ENCODE measurements around the gene SDF4. TPM values are rescaled to one million over a fixed set of nuclear protein-coding genes. Genes with fewer than 3 reads are reported as not detected.

Gene SDF4
- total RNA-seq, 1 donor from 2014 or later = 175 TPM

- Histone ChIP-seq H4K20me1 (ENCODE audit: insufficient read depth, low read length) (peaks cover 38% of the 10 kb centered on the region), H3K27me3 (ENCODE audit: insufficient read depth, low read length) (no peaks in the 10 kb centered on the region), H3K9ac (ENCODE audit: low read length) (no peak overlapping the region), H3K9me3 (ENCODE audit: insufficient read depth, low read depth, low read length) (no peaks in the 10 kb centered on the region), H3K4me1 (ENCODE audit: insufficient read depth, low read length) (peaks cover 20% of the 10 kb centered on the region), H3K27ac (ENCODE audit: low read depth, low read length) (no peak overlapping the region), H3K79me2 (ENCODE audit: insufficient read depth, low read length) (peaks cover 70% of the 10 kb centered on the region), H3K36me3 (ENCODE audit: insufficient read depth, low read length) (peaks cover 15% of the 10 kb centered on the region), H3K4me2 (ENCODE audit: low read length) (no peak overlapping the region), H3K4me3 (ENCODE audit: insufficient read depth, low read depth, low read length) (no peak overlapping the region), H2AFZ (ENCODE audit: low read depth, low read length) (no peak overlapping the region)
- Mint-ChIP-seq H3K27me3 (ENCODE audit: low read depth, unreplicated experiment) (no peaks in the 10 kb centered on the region), H3K4me1 (ENCODE audit: low read depth, unreplicated experiment) (peaks cover 25% of the 10 kb centered on the region), H3K9me3 (ENCODE audit: unreplicated experiment) (no peaks in the 10 kb centered on the region), H3K36me3 (ENCODE audit: low read depth, unreplicated experiment) (peaks cover 13% of the 10 kb centered on the region), H3K4me3 (ENCODE audit: unreplicated experiment) (no peak overlapping the region), H3K27ac (ENCODE audit: unreplicated experiment) (no peak overlapping the region)
- FAIRE-seq (no peak), DNase-seq (ENCODE audit: low read depth) (no peak)
- no peak for TF ChIP-seq CTCF (IDR thresholded peaks at IDR 0.05; ENCODE audit: insufficient read depth, low read depth, low read length)
- TF ChIP-seq EZH2 (IDR thresholded peaks at IDR 0.05; ENCODE audit: insufficient read depth, low read length) = no peak
These were observed 31.0 kb upstream of the SDF4 start for GRCh38 chr1:1262758-1263157.

DNA sequence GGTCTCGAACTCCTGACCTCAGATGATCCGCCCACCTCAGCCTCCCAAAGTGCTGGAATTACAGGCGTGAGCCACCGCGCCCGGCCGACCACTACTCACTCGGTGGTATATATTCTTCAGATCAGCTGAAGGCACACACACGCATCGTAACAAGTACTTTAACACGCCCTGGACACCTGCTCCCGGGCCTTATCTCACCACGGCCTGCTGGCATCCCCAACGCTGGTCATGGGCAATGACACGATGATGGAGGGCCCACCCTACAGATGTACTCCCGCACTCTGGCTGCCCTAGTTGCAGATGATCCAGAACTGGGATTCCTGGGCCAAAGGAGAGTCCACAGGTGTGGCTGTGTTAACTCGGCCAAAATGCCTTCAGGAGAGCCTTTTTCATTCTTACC is 30.3 kb upstream of the SDF4 start:
- Histone ChIP-seq H2AFZ (ENCODE audit: low read depth, low read length) (no peak overlapping the region), H4K20me1 (ENCODE audit: insufficient read depth, low read length) (peaks cover 37% of the 10 kb centered on the region), H3K36me3 (ENCODE audit: insufficient read depth, low read length) (peaks cover 15% of the 10 kb centered on the region), H3K4me1 (ENCODE audit: insufficient read depth, low read length) (peaks cover 20% of the 10 kb centered on the region), H3K9me3 (ENCODE audit: insufficient read depth, low read depth, low read length) (no peaks in the 10 kb centered on the region), H3K4me3 (ENCODE audit: insufficient read depth, low read depth, low read length) (no peak overlapping the region), H3K4me2 (ENCODE audit: low read length) (no peak overlapping the region), H3K79me2 (ENCODE audit: insufficient read depth, low read length) (peaks cover 67% of the 10 kb centered on the region), H3K27me3 (ENCODE audit: insufficient read depth, low read length) (no peaks in the 10 kb centered on the region), H3K9ac (ENCODE audit: low read length) (no peak overlapping the region), H3K27ac (ENCODE audit: low read depth, low read length) (no peak overlapping the region)
- Mint-ChIP-seq H3K36me3 (ENCODE audit: low read depth, unreplicated experiment) (peaks cover 13% of the 10 kb centered on the region), H3K4me3 (ENCODE audit: unreplicated experiment) (no peak overlapping the region), H3K9me3 (ENCODE audit: unreplicated experiment) (no peaks in the 10 kb centered on the region), H3K27me3 (ENCODE audit: low read depth, unreplicated experiment) (no peaks in the 10 kb centered on the region), H3K27ac (ENCODE audit: unreplicated experiment) (no peak overlapping the region), H3K4me1 (ENCODE audit: low read depth, unreplicated experiment) (peaks cover 25% of the 10 kb centered on the region)
- FAIRE-seq (no peak), DNase-seq (ENCODE audit: low read depth) (no peak)
- no peak for TF ChIP-seq CTCF (IDR thresholded peaks at IDR 0.05; ENCODE audit: insufficient read depth, low read depth, low read length)
- no peak for TF ChIP-seq EZH2 (IDR thresholded peaks at IDR 0.05; ENCODE audit: insufficient read depth, low read length)

DNA sequence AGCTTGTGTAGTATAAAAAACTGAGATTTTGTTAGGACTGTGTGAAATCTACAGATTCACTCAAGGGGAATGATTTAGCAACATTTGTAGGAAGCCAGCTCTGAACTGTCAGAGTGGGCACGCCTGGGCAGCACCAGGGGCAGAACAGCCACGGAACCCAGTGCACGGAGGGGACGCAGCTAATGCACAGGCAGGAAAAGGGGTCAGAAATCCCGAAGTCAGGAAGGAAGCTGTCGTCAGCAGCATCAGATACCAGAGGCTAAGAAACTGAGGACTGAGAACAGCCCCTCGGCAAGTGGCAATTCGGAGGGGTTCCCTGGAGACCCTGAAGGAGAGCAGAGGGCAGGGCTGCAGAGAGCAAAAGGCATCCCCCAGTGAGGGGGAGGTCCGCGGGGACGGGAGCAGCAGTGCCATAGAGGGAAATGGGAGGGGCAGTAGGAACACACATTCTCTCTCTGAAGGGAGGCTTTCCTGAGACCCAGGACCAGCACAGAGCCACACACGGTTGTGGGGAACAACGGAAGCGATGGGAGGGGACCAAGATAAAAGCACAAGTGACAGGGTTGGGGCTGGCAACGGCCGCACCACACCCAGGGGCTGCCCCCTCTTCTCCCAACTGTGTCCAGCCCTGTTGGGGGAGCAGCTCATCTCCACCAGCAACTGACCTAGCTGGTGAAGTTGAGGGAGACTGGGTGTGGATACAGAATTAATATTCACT is 29.2 kb upstream of the SDF4 start:
- Mint-ChIP-seq H3K4me3 (ENCODE audit: unreplicated experiment) (no peak overlapping the region), H3K36me3 (ENCODE audit: low read depth, unreplicated experiment) (peaks cover 15% of the 10 kb centered on the region)
- no peak overlapping the region for H3K27ac ChIP-seq (ENCODE audit: low read depth, low read length)

More for the DNA sequence above, 29.2 kb upstream of the SDF4 start:
- H2AFZ ChIP-seq (ENCODE audit: low read depth, low read length) = no peak overlapping the region
- TF ChIP-seq EZH2 (IDR thresholded peaks at IDR 0.05; ENCODE audit: insufficient read depth, low read length) (no peak), CTCF (IDR thresholded peaks at IDR 0.05; ENCODE audit: insufficient read depth, low read depth, low read length) (no peak)
- H3K9me3 ChIP-seq (ENCODE audit: insufficient read depth, low read depth, low read length) = no peaks in the 10 kb centered on the region
- FAIRE-seq (no peak), DNase-seq (ENCODE audit: low read depth) (no peak)
- Mint-ChIP-seq H3K9me3 (ENCODE audit: unreplicated experiment) (no peaks in the 10 kb centered on the region), H3K27me3 (ENCODE audit: low read depth, unreplicated experiment) (no peaks in the 10 kb centered on the region), H3K27ac (ENCODE audit: unreplicated experiment) (no peak overlapping the region), H3K4me1 (ENCODE audit: low read depth, unreplicated experiment) (peaks cover 23% of the 10 kb centered on the region)
- no peak overlapping the region for H3K4me2 ChIP-seq (ENCODE audit: low read length)
- H3K27me3 ChIP-seq (ENCODE audit: insufficient read depth, low read length) = no peaks in the 10 kb centered on the region
- peaks cover 63% of the 10 kb centered on the region for H3K79me2 ChIP-seq (ENCODE audit: insufficient read depth, low read length)
- H4K20me1 ChIP-seq (ENCODE audit: insufficient read depth, low read length) = peaks cover 41% of the 10 kb centered on the region
- H3K4me1 ChIP-seq (ENCODE audit: insufficient read depth, low read length) = peaks cover 18% of the 10 kb centered on the region
- peaks cover 17% of the 10 kb centered on the region for H3K36me3 ChIP-seq (ENCODE audit: insufficient read depth, low read length)
- no peak overlapping the region for H3K9ac ChIP-seq (ENCODE audit: low read length)
- no peak overlapping the region for H3K4me3 ChIP-seq (ENCODE audit: insufficient read depth, low read depth, low read length)

Measured in astrocyte (in vitro differentiated cells and primary cell).